Middle frontal gyrus (tissue), 1 donor: ENCODE data around the gene TTC7B.
A peak's percentile ranks its signal among the peaks of the same experiment; 100 is the strongest.

Source experiments
- DNase-seq: peaks from one replicate; pipeline ENCODE4 v3.0.0-alpha.2; 2015; ENCODE audit warnings: low spot score; ENCODE audit errors: extremely low spot score

Gene TTC7B

DNA sequence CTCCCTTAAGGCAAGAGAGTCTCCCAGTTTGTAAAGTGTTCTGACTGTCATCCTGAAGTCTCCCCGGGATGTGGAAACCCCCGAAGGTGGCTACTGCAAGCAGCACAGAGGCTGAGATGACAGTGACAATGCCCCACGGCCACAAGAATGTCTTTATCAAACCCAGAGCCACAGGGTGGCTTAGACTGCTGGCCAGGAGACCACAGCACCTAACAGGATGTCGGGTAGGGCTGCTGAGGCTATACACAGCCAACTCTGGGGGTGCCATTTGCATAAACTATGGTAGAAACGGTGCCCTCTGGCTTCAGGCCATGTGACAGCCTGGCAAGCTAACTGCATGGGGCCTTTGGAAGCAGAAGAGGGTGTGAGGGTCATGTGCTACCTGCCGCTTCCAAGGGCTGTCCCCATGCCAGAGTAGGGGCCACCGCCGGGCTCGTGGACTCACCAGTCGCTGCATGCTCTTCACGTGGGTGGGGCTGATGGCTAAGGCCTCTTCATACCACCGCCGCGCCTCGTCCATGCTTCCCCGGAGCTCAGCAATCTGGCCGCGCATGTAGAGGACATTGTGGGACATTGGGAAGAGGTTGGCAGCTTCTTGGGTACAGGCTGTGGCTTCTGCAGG is 238.5 kb downstream of the TTC7B start:
- no peak for DNase-seq

DNA sequence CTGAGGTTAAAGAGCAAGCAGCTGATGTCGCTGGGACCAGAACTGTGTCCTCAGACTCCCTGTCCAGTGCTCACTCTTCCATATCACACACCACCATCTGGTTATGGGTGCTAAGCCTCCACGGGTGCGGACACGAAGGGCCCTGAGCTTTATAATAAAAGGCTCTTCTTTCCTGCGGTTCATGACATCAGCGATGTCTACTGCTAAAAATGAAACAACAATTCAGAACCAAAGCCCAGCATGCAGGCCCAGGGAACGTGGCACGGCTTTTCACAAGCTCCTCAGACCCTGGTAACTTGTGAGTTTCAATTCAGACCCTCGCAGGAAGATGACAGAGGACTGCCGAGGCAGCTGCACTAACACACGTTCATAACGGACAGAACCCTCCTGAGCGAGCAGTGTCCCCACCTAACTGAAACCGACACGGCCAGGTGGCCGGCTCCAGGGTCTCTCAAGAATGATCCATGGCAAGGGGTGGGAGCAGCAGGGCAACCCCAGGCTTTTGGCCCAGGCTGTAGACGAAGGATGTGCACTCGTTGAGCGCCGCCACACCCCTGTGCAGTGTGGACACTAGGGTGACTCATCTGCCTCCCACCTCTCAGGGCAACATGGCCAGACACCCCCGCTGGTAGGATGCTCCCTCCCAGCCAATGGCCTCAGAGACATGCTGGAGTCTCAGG is 239.1 kb downstream of the TTC7B start:
- DNase-seq, result no peak

DNA sequence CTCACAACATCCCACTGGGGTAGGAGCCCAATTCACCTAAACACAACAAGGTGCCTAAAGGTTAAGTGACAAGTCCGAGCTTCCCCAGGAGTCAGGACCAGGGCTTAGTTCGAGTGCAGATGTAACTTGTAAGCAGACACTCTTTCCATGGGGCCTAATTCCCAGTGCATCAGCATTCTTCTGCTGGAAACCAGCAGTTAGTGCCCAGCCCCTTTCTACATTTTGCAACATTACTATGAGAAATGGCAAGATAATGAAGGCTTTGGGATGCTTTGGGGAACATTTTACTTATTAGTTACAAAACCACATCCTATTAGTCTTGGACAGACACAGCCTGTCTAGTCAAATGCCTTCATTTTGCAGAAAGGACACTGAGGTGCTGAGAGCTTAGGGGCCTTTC is 239.6 kb downstream of the TTC7B start:
- no peak for DNase-seq

DNA sequence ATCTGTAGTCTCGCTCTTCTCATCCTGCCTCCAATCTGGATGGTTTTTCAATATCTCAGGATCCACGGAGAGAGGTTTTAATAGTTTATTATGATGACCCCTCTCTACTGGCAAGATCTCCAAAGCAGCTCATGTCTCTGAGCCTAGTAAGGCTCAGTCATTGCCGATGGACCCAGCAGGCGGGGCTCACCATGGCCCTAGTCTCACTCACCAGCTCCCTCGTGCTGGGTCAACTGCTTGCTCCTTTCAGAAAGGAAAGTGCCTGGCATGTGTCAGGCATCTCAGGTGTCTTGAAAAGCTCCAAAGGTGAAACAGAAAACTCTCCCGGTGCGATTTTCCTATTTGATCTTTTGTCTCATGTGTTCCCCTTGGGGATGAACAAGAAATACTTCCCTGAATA is 240.4 kb downstream of the TTC7B start:
- no peak for DNase-seq

DNA sequence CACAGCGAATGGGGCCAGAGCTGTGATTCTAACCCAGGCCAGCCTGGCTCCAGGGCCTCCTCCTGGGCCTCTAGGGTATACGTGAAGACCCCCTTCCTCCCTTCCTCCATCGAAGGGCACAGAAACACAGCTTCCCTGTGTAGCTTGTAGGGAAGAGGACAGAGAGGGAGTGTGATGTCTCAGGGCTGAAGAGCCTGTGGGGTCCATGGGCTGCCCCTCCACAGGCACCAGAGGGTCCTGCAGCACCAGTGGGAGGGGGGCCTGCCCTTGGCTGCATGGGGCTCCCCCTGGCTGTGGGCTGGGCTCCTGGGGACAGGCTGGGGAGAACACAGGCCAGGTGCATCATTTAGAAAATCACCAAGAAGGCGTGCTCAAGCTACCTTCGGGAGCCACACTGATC is 240.9 kb downstream of the TTC7B start:
- no peak for DNase-seq

- no peak for DNase-seq
These were observed 241.8 kb downstream of the TTC7B start for GRCh38 chr14:90574188-90575131.

DNA sequence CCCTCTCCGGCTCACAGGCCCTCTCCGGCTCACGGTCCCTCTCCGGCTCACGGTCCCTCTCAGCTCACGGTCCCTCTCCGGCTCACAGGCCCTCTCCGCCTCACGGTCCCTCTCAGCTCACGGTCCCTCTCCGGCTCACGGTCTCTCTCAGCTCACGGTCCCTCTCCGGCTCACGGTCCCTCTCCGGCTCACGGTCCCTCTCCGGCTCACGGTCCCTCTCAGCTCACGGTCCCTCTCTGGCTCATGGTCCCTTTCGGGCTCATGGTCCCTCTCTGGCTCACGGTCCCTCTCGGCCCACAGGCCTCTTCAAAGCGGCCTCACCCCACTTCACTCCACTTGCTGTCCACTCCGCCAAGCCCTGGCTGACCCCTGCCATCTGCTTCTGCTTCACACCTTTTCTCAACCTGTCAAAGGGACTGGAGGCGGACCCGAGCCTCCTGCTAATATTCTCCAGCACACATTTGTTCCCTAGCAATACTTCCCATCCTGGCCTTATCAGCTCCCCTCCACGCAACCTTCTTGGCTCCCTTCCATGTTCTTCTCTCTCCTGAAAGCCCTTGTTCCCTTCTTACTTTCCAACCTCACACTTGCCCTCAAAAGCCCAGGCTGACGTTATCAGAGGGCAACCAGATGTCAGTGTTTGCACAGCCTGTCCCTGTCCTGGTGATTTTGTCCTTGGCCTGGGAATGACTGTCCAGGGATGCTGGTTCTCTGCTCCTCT is 242.7 kb downstream of the TTC7B start:
- no peak for DNase-seq

DNA sequence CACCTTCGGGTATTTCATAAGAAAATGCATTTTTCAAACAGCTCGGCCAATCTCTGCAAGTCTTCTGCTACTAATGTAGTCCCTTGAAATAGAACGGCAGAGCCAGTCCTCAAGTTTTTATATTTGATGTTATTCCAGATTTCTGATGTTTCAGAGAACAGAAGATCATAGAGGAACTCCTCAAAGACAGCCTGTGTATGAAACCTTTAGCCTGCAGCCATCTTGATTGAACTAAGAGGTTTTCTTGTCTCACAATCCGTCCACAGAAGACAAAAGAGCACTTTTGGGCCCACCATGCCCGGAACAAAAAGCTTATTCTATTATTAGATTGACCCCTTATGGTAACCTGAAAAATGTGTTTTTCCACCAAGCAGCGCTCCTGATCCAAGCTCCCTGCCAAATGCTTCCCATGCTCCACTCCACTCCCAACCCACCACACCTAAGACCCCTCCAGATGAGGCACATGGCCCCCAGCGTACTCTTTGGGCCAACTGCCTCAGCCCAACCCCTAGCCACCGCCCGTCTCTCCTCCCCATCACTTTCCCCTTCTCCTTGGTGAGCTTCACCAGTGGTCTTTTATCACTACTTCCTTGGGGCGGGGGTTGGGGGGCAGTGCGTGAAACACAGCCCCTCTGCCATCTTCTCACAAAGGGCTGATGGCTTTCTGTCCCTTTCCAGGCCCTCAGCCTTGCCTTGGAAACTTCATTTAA is 243.6 kb downstream of the TTC7B start:
- no peak for DNase-seq

GRCh38 chr14:90571149-90571947 is 244.9 kb downstream of the TTC7B start:
- no peak for DNase-seq

GRCh38 chr14:90570461-90570860 is 245.8 kb downstream of the TTC7B start:
- no peak for DNase-seq

GRCh38 chr14:90569606-90570387 is 246.4 kb downstream of the TTC7B start:
- DNase-seq, result no peak

- DNase-seq, result no peak
These were observed 247.0 kb downstream of the TTC7B start for GRCh38 chr14:90569201-90569600.

DNA sequence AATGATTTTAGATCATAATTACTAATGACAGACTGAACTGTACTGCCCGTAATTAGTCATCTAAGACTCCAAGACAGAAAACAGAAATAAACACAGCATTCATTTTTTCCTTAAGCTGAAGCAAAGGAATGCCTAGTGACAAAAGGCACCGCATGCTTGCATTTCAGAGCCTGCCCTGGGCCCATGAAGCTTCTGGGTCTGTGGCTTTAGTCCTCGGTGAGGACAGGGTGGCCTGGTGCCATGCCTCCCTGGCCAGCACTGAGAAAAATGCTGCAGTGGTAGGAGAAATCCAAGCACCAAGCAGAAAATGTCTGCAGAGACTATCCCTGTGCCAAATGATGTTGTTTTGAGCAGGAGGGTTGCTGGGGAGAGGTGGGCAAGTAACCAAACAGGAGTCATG is 247.8 kb downstream of the TTC7B start:
- no peak for DNase-seq

DNA sequence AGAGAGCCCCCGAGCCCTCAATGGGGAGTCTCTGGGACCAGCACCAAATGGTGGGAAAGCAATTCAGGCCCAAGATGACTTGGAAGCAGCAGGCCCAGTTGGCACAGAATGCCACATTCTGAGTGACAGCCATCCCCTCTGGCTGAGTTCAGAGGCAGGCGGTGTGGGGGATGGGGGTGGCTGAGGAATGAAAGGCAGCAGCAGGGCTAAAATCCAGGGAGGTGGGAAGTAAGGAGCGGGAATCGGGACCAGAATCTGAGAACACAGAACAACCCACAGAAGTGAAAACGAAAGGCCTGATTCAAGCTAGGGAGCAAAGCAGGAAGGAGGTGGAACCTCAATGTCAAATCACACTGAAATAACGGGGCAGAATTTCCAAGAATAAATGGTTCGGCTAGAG is 248.2 kb downstream of the TTC7B start:
- DNase-seq, result no peak

DNA sequence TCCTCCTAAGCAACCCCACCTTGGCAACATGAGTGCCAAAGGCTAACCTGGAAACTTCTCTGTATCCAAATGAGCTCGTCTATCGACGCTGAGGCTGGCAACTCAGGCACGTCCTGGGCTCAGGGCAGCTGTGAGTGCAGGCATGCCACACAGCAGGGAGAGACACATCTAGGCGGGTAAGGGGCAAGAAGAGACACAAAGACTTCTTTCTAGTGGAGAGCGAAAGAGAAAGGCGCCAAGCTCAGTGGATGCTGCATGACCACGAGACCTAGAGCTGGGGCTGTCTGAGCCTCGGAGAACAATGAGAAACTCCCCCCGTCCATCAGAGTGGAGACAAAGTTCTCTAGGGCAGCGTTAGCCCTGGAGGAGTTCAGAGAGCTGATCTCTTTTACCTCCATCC is 249.0 kb downstream of the TTC7B start:
- peak; percentile 52 for DNase-seq

DNA sequence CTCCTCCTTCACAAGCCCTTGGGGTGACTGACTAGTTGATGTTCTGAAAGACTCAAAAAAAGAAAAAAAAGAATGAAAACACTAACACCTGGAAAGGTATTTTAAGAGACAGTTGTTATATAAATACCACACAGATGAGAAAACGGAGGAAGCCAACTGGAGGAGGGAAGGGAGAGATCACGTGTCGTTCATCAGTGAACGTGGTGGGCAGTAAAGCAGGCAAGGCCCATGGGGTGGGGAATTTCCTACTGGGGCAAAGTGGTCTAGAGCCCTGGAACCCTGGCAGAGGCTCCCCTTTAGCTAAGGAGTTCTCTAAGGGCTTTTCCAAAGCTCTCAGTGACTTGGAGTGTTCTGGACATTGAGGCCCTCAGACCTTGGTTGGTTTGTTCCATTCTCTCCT is 249.7 kb downstream of the TTC7B start:
- DNase-seq, result no peak

GRCh38 chr14:90564496-90564895 is 251.7 kb downstream of the TTC7B start:
- no peak for DNase-seq

- DNase-seq, result no peak
These were observed 253.6 kb downstream of the TTC7B start for GRCh38 chr14:90562652-90563051.

DNA sequence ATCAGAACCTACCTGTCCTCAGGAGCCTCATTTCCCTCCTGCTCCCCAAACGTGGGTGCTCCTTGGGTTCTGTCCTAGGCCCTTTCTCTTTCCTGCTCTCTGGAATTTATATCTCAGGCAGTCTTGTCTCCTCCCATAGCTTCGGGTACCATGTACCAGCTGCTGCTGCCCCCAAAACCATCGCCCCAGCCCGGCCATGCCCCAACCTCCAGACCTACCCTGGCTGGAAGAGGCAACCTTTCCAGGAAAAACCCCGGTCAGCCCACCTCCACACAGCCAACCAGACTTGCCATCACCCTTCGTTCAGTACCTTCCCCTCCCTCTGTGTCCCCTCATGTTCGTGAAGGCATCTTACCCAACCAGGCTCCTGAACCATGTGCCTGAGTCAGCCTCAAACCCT is 254.3 kb downstream of the TTC7B start:
- DNase-seq, result no peak
